Measurements from ENCODE around the gene MYRIP. TPM values are rescaled to one million over a fixed set of nuclear protein-coding genes. Genes with fewer than 3 reads are reported as not detected.

MYRIP gene
- total RNA-seq, 1 experiment from 2014 or later: 0.44 TPM

GRCh38 chr3:40254891-40255290 lies 445.5 kb downstream of the MYRIP start:
- Histone ChIP-seq H3K4me3 (replicated peaks in 1 of 2; ENCODE audit: low read depth in 1 of 2, low read length in 2 of 2) (no peak overlapping the region), H4K20me1 (ENCODE audit: insufficient read depth) (no peaks in the 10 kb centered on the region), H3K4me1 (ENCODE audit: control insufficient read depth in 1 of 2, insufficient read depth in 2 of 2, low read length in 2 of 2) (no peaks in the 10 kb centered on the region), H3K79me2 (ENCODE audit: insufficient read depth, low read length) (no peaks in the 10 kb centered on the region), H3K4me2 (ENCODE audit: low read length) (no peak overlapping the region), H3K36me3 (ENCODE audit: control insufficient read depth in 1 of 2, insufficient read depth in 2 of 2, low read length in 2 of 2) (no peaks in the 10 kb centered on the region), H3K9ac (ENCODE audit: low read length) (no peak overlapping the region), H3K27ac (ENCODE audit: low read depth, low read length) (no peak overlapping the region), H3K27me3 (ENCODE audit: insufficient read depth, low read length) (0 out of 2 replicates have a peak, but pooled peaks cover 11% of the 10 kb centered on the region), H3K9me3 (ENCODE audit: control insufficient read depth in 1 of 2, insufficient read depth in 1 of 2, low read depth in 1 of 2, low read length in 2 of 2) (no peaks in the 10 kb centered on the region), H3K9me2 (ENCODE audit: insufficient read depth) (no peaks in the 10 kb centered on the region), H2AFZ (ENCODE audit: low read depth, low read length, poor library complexity, severe bottlenecking) (no peak overlapping the region)
- ChIA-PET POLR2A (no interaction called here), RAD21 (ENCODE audit: low non-redundant PET in 1 of 2, low total read pairs in 2 of 2, uncharacterized antibody in 2 of 2, unreplicated experiment in 2 of 2) (no interaction called here), CTCF (no interaction called here)
- ATAC-seq (no peak), DNase-seq (ENCODE audit: low read depth, low spot score) (no peak)
- BruUV-seq (replicated peaks): no TSS peak
- no peak for TF ChIP-seq TCF7L2 (IDR thresholded peaks at IDR 0.05; ENCODE audit: borderline replicate concordance, extremely low read depth, insufficient read depth, insufficient read length)
- no peak for TF ChIP-seq ATF3 (IDR thresholded peaks at IDR 0.05)
- no peak for TF ChIP-seq ZFX (IDR thresholded peaks at IDR 0.05)
- TF ChIP-seq JUND (IDR thresholded peaks at IDR 0.05): no peak
- TF ChIP-seq YY1 (IDR thresholded peaks at IDR 0.05; ENCODE audit: extremely low read depth, insufficient replicate concordance, low read depth, low read length): no peak
- TF ChIP-seq CEBPB (IDR thresholded peaks at IDR 0.05; ENCODE audit: low read depth): no peak
- no peak for TF ChIP-seq REST (IDR thresholded peaks at IDR 0.05; ENCODE audit: low read depth)
- TF ChIP-seq POLR2AphosphoS5 (IDR thresholded peaks at IDR 0.05; ENCODE audit: low read depth, low read length): no peak
- TF ChIP-seq CTCF (IDR thresholded peaks at IDR 0.05 in 2 of 3, conservative IDR thresholded peaks at IDR 0.05 in 1 of 3; ENCODE audit: borderline replicate concordance in 1 of 3, insufficient read depth in 1 of 3, low read depth in 2 of 3, low read length in 2 of 3): no peak
- no peak for TF ChIP-seq SP1 (IDR thresholded peaks at IDR 0.05; ENCODE audit: low read depth)
- no peak for TF ChIP-seq FOSL1 (IDR thresholded peaks at IDR 0.05; ENCODE audit: low read depth)
- intact Hi-C loops (cut with micrococcal nuclease): no loop called here

Measured in HCT116 (cell line).